ENCODE data around the gene HEXD.

The HEXD gene

GRCh38 chr17:82424863-82425159, 6.7 kb downstream of the HEXD start:
- no peak for ATAC-seq
- TF ChIP-seq ZFP30 (CRISPR knock-in tag; IDR thresholded peaks at IDR 0.05) (no peak), ZC3H10 (CRISPR knock-in tag; IDR thresholded peaks at IDR 0.05) (no peak), CSDC2 (CRISPR knock-in tag; IDR thresholded peaks at IDR 0.05) (no peak), OSR1 (CRISPR knock-in tag; IDR thresholded peaks at IDR 0.05) (no peak), RARB (CRISPR knock-in tag; IDR thresholded peaks at IDR 0.05) (no peak), PATZ1 (CRISPR knock-in tag; IDR thresholded peaks at IDR 0.05; ENCODE audit: borderline replicate concordance) (no peak), TCF4 (CRISPR knock-in tag; IDR thresholded peaks at IDR 0.05; ENCODE audit: borderline replicate concordance) (no peak), ZNF565 (CRISPR knock-in tag; conservative IDR thresholded peaks at IDR 0.05; ENCODE audit: low read depth) (no peak), ZNF8 (CRISPR knock-in tag; IDR thresholded peaks at IDR 0.05) (no peak), GLIS3 (CRISPR knock-in tag; IDR thresholded peaks at IDR 0.05) (no peak), TOX (CRISPR knock-in tag; IDR thresholded peaks at IDR 0.05; ENCODE audit: borderline replicate concordance) (no peak), TSHZ2 (CRISPR knock-in tag; IDR thresholded peaks at IDR 0.05) (no peak), CSRNP3 (CRISPR knock-in tag; IDR thresholded peaks at IDR 0.05) (no peak), ARNTL (CRISPR knock-in tag; IDR thresholded peaks at IDR 0.05; ENCODE audit: borderline replicate concordance, low read depth) (no peak), PPARA (CRISPR knock-in tag; IDR thresholded peaks at IDR 0.05; ENCODE audit: borderline replicate concordance) (no peak), SNAI2 (CRISPR knock-in tag; IDR thresholded peaks at IDR 0.05) (no peak), ESRRG (CRISPR knock-in tag; IDR thresholded peaks at IDR 0.05) (no peak), ZNF70 (CRISPR knock-in tag; IDR thresholded peaks at IDR 0.05) (no peak)
- TF ChIP-seq, protein P1, sequence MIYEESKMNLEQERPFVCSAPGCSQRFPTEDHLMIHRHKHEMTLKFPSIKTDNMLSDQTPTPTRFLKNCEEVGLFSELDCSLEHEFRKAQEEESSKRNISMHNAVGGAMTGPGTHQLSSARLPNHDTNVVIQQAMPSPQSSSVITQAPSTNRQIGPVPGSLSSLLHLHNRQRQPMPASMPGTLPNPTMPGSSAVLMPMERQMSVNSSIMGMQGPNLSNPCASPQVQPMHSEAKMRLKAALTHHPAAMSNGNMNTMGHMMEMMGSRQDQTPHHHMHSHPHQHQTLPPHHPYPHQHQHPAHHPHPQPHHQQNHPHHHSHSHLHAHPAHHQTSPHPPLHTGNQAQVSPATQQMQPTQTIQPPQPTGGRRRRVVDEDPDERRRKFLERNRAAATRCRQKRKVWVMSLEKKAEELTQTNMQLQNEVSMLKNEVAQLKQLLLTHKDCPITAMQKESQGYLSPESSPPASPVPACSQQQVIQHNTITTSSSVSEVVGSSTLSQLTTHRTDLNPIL (CRISPR knock-in tag; IDR thresholded peaks at IDR 0.05; ENCODE audit: low read depth), result no peak

- ATAC-seq, result no peak
- TF ChIP-seq ZNF565 (CRISPR knock-in tag; conservative IDR thresholded peaks at IDR 0.05; ENCODE audit: low read depth) (no peak), ZNF70 (CRISPR knock-in tag; IDR thresholded peaks at IDR 0.05) (no peak), GLIS3 (CRISPR knock-in tag; IDR thresholded peaks at IDR 0.05) (no peak), ISL1 (CRISPR knock-in tag; IDR thresholded peaks at IDR 0.05) (no peak), TCF4 (CRISPR knock-in tag; IDR thresholded peaks at IDR 0.05; ENCODE audit: borderline replicate concordance) (no peak), CSRNP3 (CRISPR knock-in tag; IDR thresholded peaks at IDR 0.05) (no peak), ARNTL (CRISPR knock-in tag; IDR thresholded peaks at IDR 0.05; ENCODE audit: borderline replicate concordance, low read depth) (no peak), TOX (CRISPR knock-in tag; IDR thresholded peaks at IDR 0.05; ENCODE audit: borderline replicate concordance) (no peak), SNAI2 (CRISPR knock-in tag; IDR thresholded peaks at IDR 0.05) (no peak), PATZ1 (CRISPR knock-in tag; IDR thresholded peaks at IDR 0.05; ENCODE audit: borderline replicate concordance) (no peak), ZC3H10 (CRISPR knock-in tag; IDR thresholded peaks at IDR 0.05) (no peak), ESRRG (CRISPR knock-in tag; IDR thresholded peaks at IDR 0.05) (no peak), CSDC2 (CRISPR knock-in tag; IDR thresholded peaks at IDR 0.05) (no peak), TSHZ2 (CRISPR knock-in tag; IDR thresholded peaks at IDR 0.05) (no peak)
- TF ChIP-seq, protein P2, sequence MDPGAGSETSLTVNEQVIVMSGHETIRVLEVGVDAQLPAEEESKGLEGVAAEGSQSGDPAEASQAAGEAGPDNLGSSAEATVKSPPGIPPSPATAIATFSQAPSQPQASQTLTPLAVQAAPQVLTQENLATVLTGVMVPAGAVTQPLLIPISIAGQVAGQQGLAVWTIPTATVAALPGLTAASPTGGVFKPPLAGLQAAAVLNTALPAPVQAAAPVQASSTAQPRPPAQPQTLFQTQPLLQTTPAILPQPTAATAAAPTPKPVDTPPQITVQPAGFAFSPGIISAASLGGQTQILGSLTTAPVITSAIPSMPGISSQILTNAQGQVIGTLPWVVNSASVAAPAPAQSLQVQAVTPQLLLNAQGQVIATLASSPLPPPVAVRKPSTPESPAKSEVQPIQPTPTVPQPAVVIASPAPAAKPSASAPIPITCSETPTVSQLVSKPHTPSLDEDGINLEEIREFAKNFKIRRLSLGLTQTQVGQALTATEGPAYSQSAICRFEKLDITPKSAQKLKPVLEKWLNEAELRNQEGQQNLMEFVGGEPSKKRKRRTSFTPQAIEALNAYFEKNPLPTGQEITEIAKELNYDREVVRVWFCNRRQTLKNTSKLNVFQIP (CRISPR knock-in tag; IDR thresholded peaks at IDR 0.05; ENCODE audit: borderline replicate concordance, low read depth), result no peak
- TF ChIP-seq, protein P1 (CRISPR knock-in tag; IDR thresholded peaks at IDR 0.05; ENCODE audit: low read depth), result no peak
These were observed 10.4 kb downstream of the HEXD start for GRCh38 chr17:82428546-82428945.
